Endothelial cell of umbilical vein (primary cell): ENCODE measurements around the gene CACNA2D3. TPM values are rescaled to one million over a fixed set of nuclear protein-coding genes. Genes with fewer than 3 reads are reported as not detected.

Experiments used
- BruUV-seq: library from RNA; stranded (reverse); fragments of 400-500 nt; replicated peaks from 2 replicates; lab custom pipeline; 2021; lab: Mats Ljungman, UMichigan
- CTCF ChIA-PET: fragments of 300-600, 350-600 bp; sonication (Branson Sonifier 250); formaldehyde crosslinking; loops from one replicate; lab custom pipeline; 2021; ENCODE audit warnings: antibody characterized with exemption, inconsistent platforms; lab: Charles Lee
- POLR2A ChIA-PET: fragments of 300-600, 350-600 bp; sonication (Branson Sonifier 250); formaldehyde crosslinking; loops from one replicate; lab custom pipeline; 2021; ENCODE audit warnings: antibody characterized with exemption, inconsistent platforms; lab: Charles Lee
- DNase-seq: peaks from one replicate; pipeline ENCODE4 v3.0.0-alpha.2; 2011; ENCODE audit warnings: low read depth, low spot score
- FAIRE-seq: peaks from 2 replicates; lab custom pipeline; 2011; peaks lifted over from hg19 to GRCh38; lab: Jason Lieb, UNC
- H2AFZ ChIP-seq: 2 replicates; pipeline ENCODE4 v1.6.0; 2012; ENCODE audit warnings: low read depth, low read length, control low read depth, inconsistent platforms
- H3K27ac ChIP-seq: 2 replicates; pipeline ENCODE4 v1.5.1; 2011; ENCODE audit warnings: low read depth, mild to moderate bottlenecking, control low read depth, low read length, moderate library complexity; ENCODE audit not compliant: insufficient read depth
- H3K27me3 ChIP-seq, 2 experiments: 2 replicates each; pipeline versions ENCODE4 v1.6.0 to v1.6.1; 2011; ENCODE audit warnings: low read length in 2 of 2, mixed read lengths in 1 of 2; ENCODE audit not compliant: control insufficient read depth in 2 of 2, insufficient read depth in 2 of 2
- H3K36me3 ChIP-seq, 2 experiments: 2 replicates in 1 of 2; 3 replicates in 1 of 2; pipeline ENCODE4 v1.5.1; 2011; ENCODE audit warnings: low read length in 2 of 2, mild to moderate bottlenecking in 1 of 2, moderate library complexity in 1 of 2; ENCODE audit not compliant: control insufficient read depth in 2 of 2, insufficient read depth in 2 of 2; ENCODE audit errors: extremely low read depth in 1 of 2
- H3K4me1 ChIP-seq: 3 replicates; pipeline ENCODE4 v1.5.1; 2011; ENCODE audit warnings: mild to moderate bottlenecking, low read length; ENCODE audit not compliant: control insufficient read depth, insufficient read depth; ENCODE audit errors: extremely low read depth
- H3K4me2 ChIP-seq: 2 replicates; pipeline ENCODE4 v1.6.1; 2011; ENCODE audit warnings: low read length, control low read depth, mixed read lengths; ENCODE audit not compliant: insufficient read depth
- H3K4me3 ChIP-seq, 3 experiments: fragments of 200-600 bp in 1 of 3; sonication (generic), shearing (Covaris generic) in 1 of 3; replicated peaks in 1 of 3; 2 replicates each; pipeline ENCODE4 v1.5.1; 2011 to 2016; ENCODE audit warnings: control low read depth in 3 of 3, low read length in 3 of 3, mild to moderate bottlenecking in 2 of 3, inconsistent platforms in 1 of 3, low read depth in 1 of 3, moderate library complexity in 1 of 3; ENCODE audit not compliant: insufficient read depth in 1 of 3
- H3K79me2 ChIP-seq: 2 replicates; pipeline ENCODE4 v1.6.0; 2012; ENCODE audit warnings: low read length, inconsistent platforms; ENCODE audit not compliant: control insufficient read depth, insufficient read depth
- H3K9ac ChIP-seq: replicated peaks from 2 replicates; pipeline ENCODE3; 2011; ENCODE audit warnings: low read length, control low read depth; ENCODE audit not compliant: insufficient read depth; ENCODE audit errors: extremely low read depth
- H3K9me1 ChIP-seq: replicated peaks from 3 replicates; pipeline ENCODE4 v1.6.0; 2011; ENCODE audit warnings: mild to moderate bottlenecking, low read length; ENCODE audit not compliant: control insufficient read depth, insufficient read depth; ENCODE audit errors: extremely low read depth
- H3K9me3 ChIP-seq: replicated peaks from 2 replicates; pipeline ENCODE4 v1.5.1; 2012; ENCODE audit warnings: low read length, inconsistent platforms; ENCODE audit not compliant: control insufficient read depth, insufficient read depth
- H4K20me1 ChIP-seq: replicated peaks from 2 replicates; pipeline ENCODE3; 2011; ENCODE audit warnings: mild to moderate bottlenecking, low read length; ENCODE audit not compliant: control insufficient read depth, insufficient read depth; ENCODE audit errors: extremely low read depth
- EZH2 ChIP-seq: IDR thresholded peaks from 2 replicates; pipeline ENCODE4 v1.6.1; 2012; ENCODE audit warnings: borderline replicate concordance, low read depth, mild to moderate bottlenecking, moderate library complexity, low read length, inconsistent platforms; ENCODE audit not compliant: severe bottlenecking
- FOS ChIP-seq: IDR thresholded peaks from 2 replicates; pipeline ENCODE4 v1.6.1; 2011; ENCODE audit warnings: mild to moderate bottlenecking, low read length, moderate library complexity, borderline replicate concordance; ENCODE audit not compliant: insufficient read depth
- GATA2 ChIP-seq: IDR thresholded peaks from 2 replicates; pipeline ENCODE4 v1.7.0; 2011; ENCODE audit warnings: low read depth, mild to moderate bottlenecking, moderate library complexity, mixed read lengths, low read length; ENCODE audit not compliant: insufficient read length, insufficient read depth
- JUN ChIP-seq: IDR thresholded peaks from 2 replicates; pipeline ENCODE4 v1.6.1; 2011; ENCODE audit warnings: borderline replicate concordance, low read depth; ENCODE audit not compliant: insufficient read length, insufficient read depth
- MYC ChIP-seq: IDR thresholded peaks from one replicate; pipeline ENCODE4 v1.6.1; 2011; ENCODE audit warnings: mild to moderate bottlenecking, low read depth, low read length
- POLR2A ChIP-seq: IDR thresholded peaks from 2 replicates; pipeline ENCODE4 v1.6.1; 2012; ENCODE audit warnings: low read depth, mild to moderate bottlenecking, control low read depth, low read length
- POLR2AphosphoS5 ChIP-seq: IDR thresholded peaks from 2 replicates; pipeline ENCODE4 v1.6.1; 2012; ENCODE audit warnings: low read depth, mild to moderate bottlenecking, control low read depth, low read length, moderate library complexity; ENCODE audit not compliant: insufficient read depth
- dilution Hi-C: fragments of 300-500 bp; cut with MboI; formaldehyde crosslinking; loops from one replicate; pipeline ENCODE4 v1.15.0; 2019; ENCODE audit warnings: low sequenced_read_pairs; ENCODE audit not compliant: extremely low pct_ligation_motif_present
- intact Hi-C: fragments of 100-400 bp; cut with micrococcal nuclease; formaldehyde crosslinking; loops from one replicate; pipeline ENCODE4 v1.10.0; 2022
- polyA plus RNA-seq, 4 experiments: library from polyadenylated mRNA; depleted of rRNA in 3 of 4; stranded (reverse) in 3 of 4; unstranded in 1 of 4; fragments of >200 nt; gene quantifications; 2 replicates each; pipeline versions ENCODE4 v1.2.1 to v1.2.3, GENCODE V29; 2011 to 2012; ENCODE audit warnings: missing spikeins in 1 of 4
- total RNA-seq: library from RNA; stranded (reverse); gene quantifications from 2 replicates; pipeline ENCODE4 v1.2.3, GENCODE V29; 2021
- TF ChIP-seq, protein P1 (sequence below): IDR thresholded peaks from 2 replicates; pipeline ENCODE4 v1.6.1; 2011; ENCODE audit not compliant: insufficient read depth, insufficient read length
- TF ChIP-seq, protein P2 (sequence below), 2 donors: IDR thresholded peaks; 1 replicate in 1 of 2; 2 replicates in 1 of 2; pipeline ENCODE4 v1.5.1; 2011; ENCODE audit warnings: low read length in 2 of 2, mild to moderate bottlenecking in 2 of 2, moderate library complexity in 2 of 2, control low read depth in 1 of 2, inconsistent platforms in 1 of 2, low read depth in 1 of 2; ENCODE audit not compliant: insufficient read depth in 1 of 2; ENCODE audit errors: extremely low read depth in 1 of 2

Gene CACNA2D3
- total and polyA plus RNA-seq, 2 donors (not counting 3 experiments of a cell fraction or from before 2014, with no cell fraction given), result not detected

DNA sequence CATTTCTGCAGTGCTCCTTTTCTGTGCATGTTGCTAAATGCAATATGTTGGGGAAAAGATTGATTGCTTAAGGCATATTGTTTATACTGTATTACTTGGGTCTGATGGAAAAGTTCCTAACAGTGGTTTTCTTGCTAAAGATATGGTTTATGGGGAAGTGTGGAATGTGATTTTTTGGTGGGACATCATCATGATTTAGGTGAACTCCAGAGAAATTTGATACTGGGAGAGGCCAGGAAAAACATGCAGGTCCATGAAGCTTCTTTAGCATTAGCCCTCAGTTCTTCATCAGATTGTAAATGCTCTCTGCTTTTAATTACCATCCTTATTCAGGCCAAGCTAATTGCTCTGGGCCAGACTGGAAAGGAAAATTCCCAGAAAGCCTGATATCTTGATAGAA is 658.0 kb downstream of the CACNA2D3 start:
- H3K79me2 ChIP-seq, result no peaks in the 10 kb centered on the region
- dilution Hi-C loops (no loop called here), intact Hi-C loops (no loop called here)
- no peaks in the 10 kb centered on the region for H3K9me3 ChIP-seq
- H3K36me3 ChIP-seq, result no peaks in the 10 kb centered on the region
- H3K4me3 ChIP-seq, result no peak overlapping the region
- no peaks in the 10 kb centered on the region for H4K20me1 ChIP-seq
- H3K4me1 ChIP-seq, result no peaks in the 10 kb centered on the region
- no peak overlapping the region for H3K9ac ChIP-seq
- no peaks in the 10 kb centered on the region for H3K9me1 ChIP-seq
- H2AFZ ChIP-seq, result no peak overlapping the region
- no peaks in the 10 kb centered on the region for H3K27me3 ChIP-seq
- no peak overlapping the region for H3K4me2 ChIP-seq
- ChIA-PET POLR2A (no interaction called here), CTCF (no interaction called here)
- H3K27ac ChIP-seq, result no peak overlapping the region
- FAIRE-seq (no peak), DNase-seq (no peak)
- no peak for TF ChIP-seq MYC
- TF ChIP-seq, protein P1, sequence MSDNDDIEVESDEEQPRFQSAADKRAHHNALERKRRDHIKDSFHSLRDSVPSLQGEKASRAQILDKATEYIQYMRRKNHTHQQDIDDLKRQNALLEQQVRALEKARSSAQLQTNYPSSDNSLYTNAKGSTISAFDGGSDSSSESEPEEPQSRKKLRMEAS, result no peak
- BruUV-seq, result no TSS peak

DNA sequence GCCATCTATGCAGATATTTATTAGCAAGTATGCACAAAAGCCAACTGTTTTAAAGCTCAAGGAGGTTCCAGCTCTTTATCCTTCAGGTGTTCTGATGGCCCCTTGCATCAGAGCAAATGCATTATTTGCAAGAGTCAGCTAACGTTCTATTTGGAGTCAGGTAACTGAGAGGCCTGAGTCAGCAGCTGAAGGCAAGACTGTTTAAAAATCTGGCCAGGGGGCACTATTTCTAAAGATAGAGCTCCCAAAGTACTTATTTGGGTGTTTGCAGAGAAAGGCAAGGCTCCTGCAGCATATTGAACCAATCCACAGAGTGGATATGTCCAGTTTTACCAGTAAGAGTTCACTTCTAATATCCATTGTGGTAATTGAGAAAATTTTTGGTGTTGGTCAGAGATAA is 659.4 kb downstream of the CACNA2D3 start:
- H3K9me3 ChIP-seq, result no peaks in the 10 kb centered on the region
- FAIRE-seq, result no peak
- no peaks in the 10 kb centered on the region for H3K9me1 ChIP-seq
- H3K4me3 ChIP-seq, result no peak overlapping the region
- H3K27me3 ChIP-seq, result no peaks in the 10 kb centered on the region
- H3K4me2 ChIP-seq, result no peak overlapping the region
- H2AFZ ChIP-seq, result no peak overlapping the region
- dilution Hi-C loops, result no loop called here
- H3K36me3 ChIP-seq, result no peaks in the 10 kb centered on the region
- TF ChIP-seq POLR2AphosphoS5, result no peak
- no peak for TF ChIP-seq FOS
- no peak for TF ChIP-seq EZH2
- no peak for TF ChIP-seq JUN
- no peak for TF ChIP-seq GATA2
- no peak for TF ChIP-seq POLR2A
- no peak for TF ChIP-seq MYC
- TF ChIP-seq, protein P2, sequence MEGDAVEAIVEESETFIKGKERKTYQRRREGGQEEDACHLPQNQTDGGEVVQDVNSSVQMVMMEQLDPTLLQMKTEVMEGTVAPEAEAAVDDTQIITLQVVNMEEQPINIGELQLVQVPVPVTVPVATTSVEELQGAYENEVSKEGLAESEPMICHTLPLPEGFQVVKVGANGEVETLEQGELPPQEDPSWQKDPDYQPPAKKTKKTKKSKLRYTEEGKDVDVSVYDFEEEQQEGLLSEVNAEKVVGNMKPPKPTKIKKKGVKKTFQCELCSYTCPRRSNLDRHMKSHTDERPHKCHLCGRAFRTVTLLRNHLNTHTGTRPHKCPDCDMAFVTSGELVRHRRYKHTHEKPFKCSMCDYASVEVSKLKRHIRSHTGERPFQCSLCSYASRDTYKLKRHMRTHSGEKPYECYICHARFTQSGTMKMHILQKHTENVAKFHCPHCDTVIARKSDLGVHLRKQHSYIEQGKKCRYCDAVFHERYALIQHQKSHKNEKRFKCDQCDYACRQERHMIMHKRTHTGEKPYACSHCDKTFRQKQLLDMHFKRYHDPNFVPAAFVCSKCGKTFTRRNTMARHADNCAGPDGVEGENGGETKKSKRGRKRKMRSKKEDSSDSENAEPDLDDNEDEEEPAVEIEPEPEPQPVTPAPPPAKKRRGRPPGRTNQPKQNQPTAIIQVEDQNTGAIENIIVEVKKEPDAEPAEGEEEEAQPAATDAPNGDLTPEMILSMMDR (IDR thresholded peaks at IDR 0.05; ENCODE audit: extremely low read depth in 1 of 2, insufficient read depth in 1 of 2, low read depth in 1 of 2, low read length in 2 of 2), result no peak
- TF ChIP-seq, protein P1, result no peak
- H3K9ac ChIP-seq, result no peak overlapping the region
- POLR2A ChIA-PET, result no interaction called here
- intact Hi-C loops, result no loop called here
- H3K4me1 ChIP-seq, result no peaks in the 10 kb centered on the region
- no peak for DNase-seq
- H3K27ac ChIP-seq, result no peak overlapping the region
- H4K20me1 ChIP-seq, result no peaks in the 10 kb centered on the region
- no TSS peak for BruUV-seq
- no peaks in the 10 kb centered on the region for H3K79me2 ChIP-seq
- CTCF ChIA-PET, result no interaction called here
